ENCODE results near the gene SOX30. TPM values are rescaled to one million over a fixed set of nuclear protein-coding genes. Genes with fewer than 3 reads are reported as not detected.
"Not testable (repeated sequence)": the region's sequence is repeated elsewhere in the genome, so short reads cannot be mapped to it uniquely, and the experiment has no call there.

Gene SOX30
- not detected for total RNA-seq
- long read RNA-seq, partial matches to known transcripts = 0 of 1 reads
- long read RNA-seq, other reads (novel, unspliced or antisense) = 1 of 1 reads

DNA sequence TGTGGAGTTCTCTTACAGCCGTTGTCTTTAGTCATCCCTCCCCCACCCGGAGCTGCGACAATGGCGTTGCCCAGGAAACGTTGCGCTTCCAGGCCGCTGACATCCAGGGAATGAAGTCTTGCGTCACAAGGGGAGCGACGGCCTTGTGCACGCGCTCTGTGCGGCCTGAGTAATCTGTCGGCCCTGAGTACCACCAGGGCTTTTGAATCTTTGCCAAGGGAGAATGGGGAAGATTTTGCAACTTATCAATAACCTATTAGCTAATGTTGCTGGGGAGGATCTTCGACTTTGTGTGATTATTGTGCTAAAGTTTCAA lies at the start of gene SOX30:
SOX30 (minus strand) TSS at position 62 of the 316 bp plus-strand sequence. CDS start 360 bp downstream, outside the sequence.
- TF ChIP-seq, protein P1, sequence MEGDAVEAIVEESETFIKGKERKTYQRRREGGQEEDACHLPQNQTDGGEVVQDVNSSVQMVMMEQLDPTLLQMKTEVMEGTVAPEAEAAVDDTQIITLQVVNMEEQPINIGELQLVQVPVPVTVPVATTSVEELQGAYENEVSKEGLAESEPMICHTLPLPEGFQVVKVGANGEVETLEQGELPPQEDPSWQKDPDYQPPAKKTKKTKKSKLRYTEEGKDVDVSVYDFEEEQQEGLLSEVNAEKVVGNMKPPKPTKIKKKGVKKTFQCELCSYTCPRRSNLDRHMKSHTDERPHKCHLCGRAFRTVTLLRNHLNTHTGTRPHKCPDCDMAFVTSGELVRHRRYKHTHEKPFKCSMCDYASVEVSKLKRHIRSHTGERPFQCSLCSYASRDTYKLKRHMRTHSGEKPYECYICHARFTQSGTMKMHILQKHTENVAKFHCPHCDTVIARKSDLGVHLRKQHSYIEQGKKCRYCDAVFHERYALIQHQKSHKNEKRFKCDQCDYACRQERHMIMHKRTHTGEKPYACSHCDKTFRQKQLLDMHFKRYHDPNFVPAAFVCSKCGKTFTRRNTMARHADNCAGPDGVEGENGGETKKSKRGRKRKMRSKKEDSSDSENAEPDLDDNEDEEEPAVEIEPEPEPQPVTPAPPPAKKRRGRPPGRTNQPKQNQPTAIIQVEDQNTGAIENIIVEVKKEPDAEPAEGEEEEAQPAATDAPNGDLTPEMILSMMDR (IDR thresholded peaks at IDR 0.05) = no peak
- H3K27me3 ChIP-seq (ENCODE audit: low read depth) = no peaks in the 10 kb centered on the region
- intact Hi-C loops (cut with DNase I) = no loop called here
- H3K27ac ChIP-seq = peak within 1 kb of the TSS; percentile 10
- H3K36me3 ChIP-seq = no peaks in the 10 kb centered on the region
- DNase-seq (no peak), ATAC-seq (no peak)
- peaks cover 8% of the 10 kb centered on the region for H3K4me1 ChIP-seq
- peaks cover 6% of the 10 kb centered on the region for H3K9me3 ChIP-seq
- H3K4me3 ChIP-seq = peak within 1 kb of the TSS; percentile 53

DNA sequence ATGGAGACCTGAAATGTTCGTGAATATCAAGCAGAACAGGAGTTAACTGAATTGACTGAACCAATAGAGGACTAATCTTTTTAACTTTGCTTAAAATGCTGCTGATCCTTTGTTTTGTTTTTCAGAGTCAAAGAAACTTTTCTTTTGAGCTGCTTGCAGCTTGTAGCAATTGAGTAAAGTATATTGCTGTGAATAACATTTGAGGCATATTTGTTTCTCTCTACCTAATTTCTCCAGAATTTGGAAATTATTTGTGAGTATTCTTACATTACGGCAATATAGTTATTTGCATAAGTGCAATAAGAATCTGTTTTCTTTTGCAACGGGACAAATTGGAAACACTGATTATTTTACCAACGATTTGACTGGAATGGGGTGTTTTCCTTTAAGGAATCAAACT lies 46.4 kb upstream of the SOX30 start:
- H3K27ac ChIP-seq; H3K4me3 ChIP-seq; ATAC-seq; H3K27me3 ChIP-seq (ENCODE audit: low read depth); H3K36me3 ChIP-seq; H3K4me1 ChIP-seq; DNase-seq; H3K9me3 ChIP-seq; intact Hi-C loops (cut with DNase I): not testable (repeated sequence)

- H3K27ac ChIP-seq; H3K9me3 ChIP-seq; intact Hi-C loops (cut with DNase I); DNase-seq; H3K4me3 ChIP-seq; H3K27me3 ChIP-seq (ENCODE audit: low read depth); H3K4me1 ChIP-seq; ATAC-seq; H3K36me3 ChIP-seq: not testable (repeated sequence)
These were observed 43.9 kb upstream of the SOX30 start for GRCh38 chr5:157696154-157696553.

GRCh38 chr5:157693816-157694215 lies 41.6 kb upstream of the SOX30 start:
- H3K27me3 ChIP-seq (ENCODE audit: low read depth); H3K4me1 ChIP-seq; H3K4me3 ChIP-seq; DNase-seq; H3K9me3 ChIP-seq; ATAC-seq; H3K27ac ChIP-seq; H3K36me3 ChIP-seq; intact Hi-C loops (cut with DNase I): not testable (repeated sequence)

DNA sequence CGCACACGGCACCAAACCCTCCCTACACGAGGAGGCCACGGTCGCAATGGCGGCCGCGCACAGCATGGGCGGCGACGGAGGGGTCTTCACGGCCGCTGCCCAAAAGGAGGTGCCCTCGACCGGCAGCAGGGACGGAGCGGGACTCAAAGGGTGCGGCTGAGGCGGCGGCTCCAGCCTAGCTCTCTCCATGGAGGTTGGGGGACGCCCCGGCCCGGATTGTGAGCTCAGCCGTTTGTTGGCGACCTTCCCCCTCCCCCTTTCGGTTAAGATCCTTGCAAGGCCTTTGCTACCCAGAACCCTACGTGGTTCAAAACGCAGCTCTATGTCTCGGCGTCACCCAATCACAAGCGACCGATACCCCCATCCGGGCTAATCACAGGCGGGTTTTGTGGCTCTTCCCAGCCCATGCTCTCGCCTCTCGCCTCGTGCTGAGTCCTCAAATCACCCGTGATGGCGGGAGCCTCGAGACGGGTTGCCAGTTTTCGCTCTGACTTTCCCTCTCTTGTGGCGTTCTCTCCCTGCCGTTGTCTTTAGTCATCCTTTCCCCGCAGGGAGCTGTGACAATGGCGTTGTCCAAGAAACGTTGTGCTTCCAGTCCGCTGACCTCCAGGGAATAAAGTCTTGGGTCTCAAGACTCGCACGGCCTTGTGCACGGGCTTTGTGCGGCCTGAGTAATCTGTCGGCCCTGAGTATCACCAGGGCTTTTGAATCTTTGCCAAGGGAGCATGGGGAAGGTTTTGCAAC lies 38.6 kb upstream of the SOX30 start:
- Histone ChIP-seq H3K27ac (no peak overlapping the region), H3K4me1 (no peaks in the 10 kb centered on the region), H3K4me3 (no peak overlapping the region), H3K9me3 (no peaks in the 10 kb centered on the region), H3K27me3 (ENCODE audit: low read depth) (peaks cover 4% of the 10 kb centered on the region), H3K36me3 (no peaks in the 10 kb centered on the region)
- no peak for DNase-seq
- intact Hi-C loops (cut with DNase I) = no loop called here
- no peak for ATAC-seq
- TF ChIP-seq, protein P1 (IDR thresholded peaks at IDR 0.05) = no peak

- no peaks in the 10 kb centered on the region for H3K9me3 ChIP-seq
- H3K27ac ChIP-seq = no peak overlapping the region
- intact Hi-C loops (cut with DNase I) = no loop called here
- H3K27me3 ChIP-seq (ENCODE audit: low read depth) = peaks cover 4% of the 10 kb centered on the region
- ATAC-seq = peak in 1 of 2 donors; percentile 46
- TF ChIP-seq, protein P1 (IDR thresholded peaks at IDR 0.05) = no peak
- no peak for DNase-seq
- no peaks in the 10 kb centered on the region for H3K36me3 ChIP-seq
- no peaks in the 10 kb centered on the region for H3K4me1 ChIP-seq
- H3K4me3 ChIP-seq = no peak overlapping the region
These were observed 37.9 kb upstream of the SOX30 start for GRCh38 chr5:157689942-157690689.

- TF ChIP-seq, protein P1 (IDR thresholded peaks at IDR 0.05) = no peak
- no peaks in the 10 kb centered on the region for H3K9me3 ChIP-seq
- peaks cover 4% of the 10 kb centered on the region for H3K27me3 ChIP-seq (ENCODE audit: low read depth)
- DNase-seq (no peak), ATAC-seq (no peak)
- no peak overlapping the region for H3K27ac ChIP-seq
- H3K4me3 ChIP-seq = no peak overlapping the region
- H3K36me3 ChIP-seq = no peaks in the 10 kb centered on the region
- no peaks in the 10 kb centered on the region for H3K4me1 ChIP-seq
- intact Hi-C loops (cut with DNase I) = no loop called here
These were observed 34.9 kb upstream of the SOX30 start for GRCh38 chr5:157687198-157687554.

DNA sequence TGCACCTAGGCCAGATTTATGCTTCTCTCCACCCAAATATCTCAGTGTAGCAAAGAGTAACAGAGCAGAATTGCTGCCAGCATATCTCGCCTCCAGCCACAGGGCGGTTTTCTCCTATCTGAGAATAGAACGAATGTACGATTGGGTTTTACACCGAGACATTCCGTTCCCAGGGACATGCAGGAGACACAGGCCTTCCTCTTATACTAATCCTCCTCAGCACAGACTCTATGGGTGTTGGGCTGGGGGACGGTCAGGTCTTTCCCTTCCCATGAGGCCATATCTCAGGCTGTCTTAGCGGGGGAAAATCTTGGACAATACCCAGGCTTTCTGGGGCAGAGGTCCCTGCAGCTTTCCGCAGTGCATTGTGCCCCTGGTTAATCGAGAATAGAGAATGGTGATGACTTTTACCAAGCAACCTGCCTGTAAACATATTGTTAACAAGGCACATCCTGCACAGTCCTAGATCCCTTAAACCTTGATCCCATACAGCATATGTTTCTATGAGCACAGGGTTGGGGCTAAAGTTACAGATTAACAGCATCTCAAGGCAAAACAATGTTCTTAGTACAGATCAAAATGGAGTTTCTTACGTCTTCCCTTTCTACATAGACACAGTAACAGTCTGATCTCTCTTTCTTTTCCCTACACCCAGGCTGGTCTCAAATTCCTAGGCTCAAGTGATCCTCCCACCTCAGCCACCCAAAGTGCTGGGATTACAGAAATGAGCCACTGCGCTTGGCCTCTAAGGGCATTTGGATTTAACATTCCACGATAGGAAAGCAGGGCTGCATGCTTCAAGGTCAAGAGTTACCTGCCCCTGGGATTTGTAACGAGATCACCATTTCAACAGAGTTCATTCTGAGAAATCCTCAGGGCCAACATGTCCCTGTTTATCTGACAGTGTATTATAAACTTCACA lies 34.3 kb upstream of the SOX30 start:
- ATAC-seq; intact Hi-C loops (cut with DNase I); H3K4me3 ChIP-seq; H3K4me1 ChIP-seq; H3K36me3 ChIP-seq; H3K27ac ChIP-seq; H3K9me3 ChIP-seq; H3K27me3 ChIP-seq (ENCODE audit: low read depth); DNase-seq: not testable (repeated sequence)

Data from lower lobe of right lung (tissue), 2 donors.